HTR-8/SVneo (cell line): ENCODE data around the gene ZNF396.

Experiments used
- DNase-seq: peaks from one replicate; pipeline ENCODE4 v3.0.0; 2011; ENCODE audit warnings: low spot score, mixed read lengths; ENCODE audit not compliant: insufficient read length
- FAIRE-seq: peaks from 2 replicates; lab custom pipeline; 2011; peaks lifted over from hg19 to GRCh38; lab: Jason Lieb, UNC

Gene ZNF396

GRCh38 chr18:35387152-35387571, 10.0 kb upstream of the ZNF396 start:
- no peak for DNase-seq
- no peak for FAIRE-seq

GRCh38 chr18:35386600-35387100, 9.5 kb upstream of the ZNF396 start:
- no peak for FAIRE-seq
- peak; percentile 13 for DNase-seq

GRCh38 chr18:35383136-35383535, 6.0 kb upstream of the ZNF396 start:
- FAIRE-seq (no peak), DNase-seq (no peak)

- DNase-seq (no peak), FAIRE-seq (no peak)
These were observed 2.3 kb upstream of the ZNF396 start for GRCh38 chr18:35379421-35379820.

- no peak for DNase-seq
- no peak for FAIRE-seq
These were observed 1.4 kb upstream of the ZNF396 start for GRCh38 chr18:35378574-35378896.

- DNase-seq: no peak
- no peak for FAIRE-seq
These were observed 887 bp upstream of the ZNF396 start for GRCh38 chr18:35377875-35378573.

- no peak for FAIRE-seq
These were observed 770 bp downstream of the ZNF396 start for GRCh38 chr18:35376393-35376741.

GRCh38 chr18:35374708-35375107, 2.4 kb downstream of the ZNF396 start:
- FAIRE-seq: no peak

More at GRCh38 chr18:35376393-35376741, 770 bp downstream of the ZNF396 start:
- DNase-seq: no peak

GRCh38 chr18:35371412-35372195, 5.5 kb downstream of the ZNF396 start:
- FAIRE-seq (no peak), DNase-seq (no peak)

More at GRCh38 chr18:35374708-35375107, 2.4 kb downstream of the ZNF396 start:
- DNase-seq: no peak

- FAIRE-seq (no peak), DNase-seq (no peak)
These were observed 8.0 kb downstream of the ZNF396 start for GRCh38 chr18:35369126-35369525.

- no peak for FAIRE-seq
- DNase-seq: no peak
These were observed 8.5 kb downstream of the ZNF396 start for GRCh38 chr18:35368595-35368994.

- FAIRE-seq (no peak), DNase-seq (no peak)
These were observed 14.6 kb downstream of the ZNF396 start for GRCh38 chr18:35362531-35362930.

GRCh38 chr18:35361570-35362321, 15.4 kb downstream of the ZNF396 start:
- DNase-seq: no peak
- FAIRE-seq: no peak

- DNase-seq: peak; percentile 41
- no peak for FAIRE-seq
These were observed 22.0 kb downstream of the ZNF396 start for GRCh38 chr18:35355140-35355618.

GRCh38 chr18:35352778-35353177, 24.4 kb downstream of the ZNF396 start:
- FAIRE-seq: no peak
- DNase-seq: no peak

GRCh38 chr18:35352283-35352682, 24.9 kb downstream of the ZNF396 start:
- FAIRE-seq (no peak), DNase-seq (no peak)

- FAIRE-seq: no peak
- DNase-seq: no peak
These were observed 29.1 kb downstream of the ZNF396 start for GRCh38 chr18:35348001-35348400.

GRCh38 chr18:35345950-35346349, 31.2 kb downstream of the ZNF396 start:
- no peak for FAIRE-seq
- no peak for DNase-seq

GRCh38 chr18:35345460-35345921, 31.6 kb downstream of the ZNF396 start:
- no peak for DNase-seq
- no peak for FAIRE-seq

- no peak for FAIRE-seq
These were observed 32.2 kb downstream of the ZNF396 start for GRCh38 chr18:35344736-35345459.

More at GRCh38 chr18:35344736-35345459, 32.2 kb downstream of the ZNF396 start:
- DNase-seq: no peak
